Measurements from ENCODE around the gene DKKL1.

Gene DKKL1

GRCh38 chr19:49419173-49419572, 55.5 kb downstream of the DKKL1 start:
- TF ChIP-seq BACH2 (CRISPR knock-in tag; IDR thresholded peaks at IDR 0.05; ENCODE audit: borderline replicate concordance): no peak
- TF ChIP-seq ESRRG (CRISPR knock-in tag; IDR thresholded peaks at IDR 0.05): no peak
- TF ChIP-seq TOX (CRISPR knock-in tag; IDR thresholded peaks at IDR 0.05; ENCODE audit: borderline replicate concordance): no peak
- no peak for TF ChIP-seq ZFP30 (CRISPR knock-in tag; IDR thresholded peaks at IDR 0.05)
- no peak for TF ChIP-seq ZNF565 (CRISPR knock-in tag; conservative IDR thresholded peaks at IDR 0.05; ENCODE audit: low read depth)
- TF ChIP-seq ISL1 (CRISPR knock-in tag; IDR thresholded peaks at IDR 0.05): no peak
- TF ChIP-seq GLIS3 (CRISPR knock-in tag; IDR thresholded peaks at IDR 0.05): no peak
- no peak for TF ChIP-seq TSHZ2 (CRISPR knock-in tag; IDR thresholded peaks at IDR 0.05)
- TF ChIP-seq SNAI2 (CRISPR knock-in tag; IDR thresholded peaks at IDR 0.05): no peak
- no peak for TF ChIP-seq RARB (CRISPR knock-in tag; IDR thresholded peaks at IDR 0.05)
- TF ChIP-seq CREB5 (CRISPR knock-in tag; IDR thresholded peaks at IDR 0.05; ENCODE audit: low read depth): no peak
- TF ChIP-seq TCF4 (CRISPR knock-in tag; IDR thresholded peaks at IDR 0.05; ENCODE audit: borderline replicate concordance): no peak
- TF ChIP-seq ZNF70 (CRISPR knock-in tag; IDR thresholded peaks at IDR 0.05): no peak
- TF ChIP-seq ARNTL (CRISPR knock-in tag; IDR thresholded peaks at IDR 0.05; ENCODE audit: borderline replicate concordance, low read depth): no peak
- no peak for ATAC-seq

GRCh38 chr19:49420227-49420626, 56.5 kb downstream of the DKKL1 start:
- ATAC-seq: no peak
- TF ChIP-seq PATZ1 (CRISPR knock-in tag; IDR thresholded peaks at IDR 0.05; ENCODE audit: borderline replicate concordance) (no peak), POU6F1 (CRISPR knock-in tag; IDR thresholded peaks at IDR 0.05; ENCODE audit: borderline replicate concordance, low read depth) (no peak), ISL1 (CRISPR knock-in tag; IDR thresholded peaks at IDR 0.05) (no peak), ARNTL (CRISPR knock-in tag; IDR thresholded peaks at IDR 0.05; ENCODE audit: borderline replicate concordance, low read depth) (no peak), ZNF8 (CRISPR knock-in tag; IDR thresholded peaks at IDR 0.05) (no peak), OSR1 (CRISPR knock-in tag; IDR thresholded peaks at IDR 0.05) (no peak), CSDC2 (CRISPR knock-in tag; IDR thresholded peaks at IDR 0.05) (no peak), CSRNP3 (CRISPR knock-in tag; IDR thresholded peaks at IDR 0.05) (no peak)

GRCh38 chr19:49421039-49421877, 57.6 kb downstream of the DKKL1 start:
- ATAC-seq: peak; percentile 53
- no peak for TF ChIP-seq BACH2 (CRISPR knock-in tag; IDR thresholded peaks at IDR 0.05; ENCODE audit: borderline replicate concordance)
- TF ChIP-seq CREB5 (CRISPR knock-in tag; IDR thresholded peaks at IDR 0.05; ENCODE audit: low read depth): no peak
- TF ChIP-seq RARB (CRISPR knock-in tag; IDR thresholded peaks at IDR 0.05): no peak
- no peak for TF ChIP-seq ARNTL (CRISPR knock-in tag; IDR thresholded peaks at IDR 0.05; ENCODE audit: borderline replicate concordance, low read depth)
- TF ChIP-seq PATZ1 (CRISPR knock-in tag; IDR thresholded peaks at IDR 0.05; ENCODE audit: borderline replicate concordance): no peak
- no peak for TF ChIP-seq ZNF8 (CRISPR knock-in tag; IDR thresholded peaks at IDR 0.05)
- TF ChIP-seq ZNF565 (CRISPR knock-in tag; conservative IDR thresholded peaks at IDR 0.05; ENCODE audit: low read depth): no peak
- TF ChIP-seq TCF4 (CRISPR knock-in tag; IDR thresholded peaks at IDR 0.05; ENCODE audit: borderline replicate concordance): no peak
- no peak for TF ChIP-seq GLIS3 (CRISPR knock-in tag; IDR thresholded peaks at IDR 0.05)
- no peak for TF ChIP-seq SNAI2 (CRISPR knock-in tag; IDR thresholded peaks at IDR 0.05)
- no peak for TF ChIP-seq ESRRG (CRISPR knock-in tag; IDR thresholded peaks at IDR 0.05)
- TF ChIP-seq OSR1 (CRISPR knock-in tag; IDR thresholded peaks at IDR 0.05): no peak
- TF ChIP-seq ZNF70 (CRISPR knock-in tag; IDR thresholded peaks at IDR 0.05): no peak
- TF ChIP-seq CSDC2 (CRISPR knock-in tag; IDR thresholded peaks at IDR 0.05): no peak
- TF ChIP-seq POU6F1 (CRISPR knock-in tag; IDR thresholded peaks at IDR 0.05; ENCODE audit: borderline replicate concordance, low read depth): no peak
